Lower lobe of right lung (tissue), 2 donors: ENCODE data around the gene CAMKK1. TPM values are rescaled to one million over a fixed set of nuclear protein-coding genes. Genes with fewer than 3 reads are reported as not detected.

Experiments
- ATAC-seq, 2 donors: fragments of 200-7000 bp; cut with Tn5 transposase; one replicate each; pipeline ENCODE4 v1.9.1; 2020 to 2022; ENCODE audit warnings: mild to moderate bottlenecking in 2 of 2, moderate library complexity in 2 of 2
- DNase-seq: peaks from one replicate; pipeline ENCODE4 v3.0.0-alpha.2; 2020
- H3K27ac ChIP-seq: fragments of 200-600 bp; one replicate; pipeline ENCODE4 v1.8.0; 2022
- H3K27me3 ChIP-seq: fragments of 200-600 bp; one replicate; pipeline ENCODE4 v1.8.0; 2022; ENCODE audit warnings: low read depth
- H3K36me3 ChIP-seq: fragments of 200-600 bp; one replicate; pipeline ENCODE4 v1.8.0; 2022; ENCODE audit warnings: mild to moderate bottlenecking
- H3K4me1 ChIP-seq: fragments of 200-600 bp; one replicate; pipeline ENCODE4 v1.8.0; 2022
- H3K4me3 ChIP-seq: fragments of 200-600 bp; one replicate; pipeline ENCODE4 v1.8.0; 2022; ENCODE audit warnings: mild to moderate bottlenecking
- H3K9me3 ChIP-seq: fragments of 200-600 bp; one replicate; pipeline ENCODE4 v1.8.0; 2022
- intact Hi-C: fragments of 100-400 bp; cut with DNase I; formaldehyde crosslinking; loops from one replicate; pipeline ENCODE4 v1.11.0; 2022
- total RNA-seq: library from RNA; stranded (reverse); fragmentation: NEBNext Ultra II Directional; extraction: Animal tissue kit (Norgen Biotek cat#: 25700); gene quantifications from one replicate; pipeline ENCODE4 v1.2.1, GENCODE V29; 2021
- TF ChIP-seq, protein P1 (sequence below): fragments of 200-600 bp; IDR thresholded peaks from one replicate; pipeline ENCODE4 v1.8.0; 2022; ENCODE audit warnings: antibody characterized with exemption, mild to moderate bottlenecking
- donor health status: DM: no; HTN: yes; CAD: no; lungs with severe emphysema.

The CAMKK1 gene
- total RNA-seq, 1 donor from 2014 or later = 9.7 TPM

DNA sequence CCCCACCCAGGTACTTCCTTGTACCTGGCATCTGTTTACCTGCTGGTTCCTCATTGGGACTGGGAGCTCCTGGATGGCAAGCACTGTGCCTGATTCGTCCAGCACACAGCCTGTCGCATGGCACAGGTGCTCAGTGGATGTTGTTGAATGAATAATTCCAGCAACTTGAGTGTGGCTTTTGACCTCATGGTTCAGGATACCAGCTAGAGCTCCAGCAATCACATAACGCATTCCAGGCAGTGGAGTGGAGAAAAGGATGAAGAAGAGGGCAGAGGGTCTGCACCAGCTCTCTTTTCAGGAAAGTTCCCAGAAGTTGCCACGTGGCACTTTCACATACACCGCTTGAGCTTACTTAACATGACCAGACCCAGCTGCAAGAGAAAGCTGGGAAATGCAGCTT, 1.3 kb upstream of the CAMKK1 start:
- H3K4me1 ChIP-seq = peaks cover 56% of the 10 kb centered on the region

DNA sequence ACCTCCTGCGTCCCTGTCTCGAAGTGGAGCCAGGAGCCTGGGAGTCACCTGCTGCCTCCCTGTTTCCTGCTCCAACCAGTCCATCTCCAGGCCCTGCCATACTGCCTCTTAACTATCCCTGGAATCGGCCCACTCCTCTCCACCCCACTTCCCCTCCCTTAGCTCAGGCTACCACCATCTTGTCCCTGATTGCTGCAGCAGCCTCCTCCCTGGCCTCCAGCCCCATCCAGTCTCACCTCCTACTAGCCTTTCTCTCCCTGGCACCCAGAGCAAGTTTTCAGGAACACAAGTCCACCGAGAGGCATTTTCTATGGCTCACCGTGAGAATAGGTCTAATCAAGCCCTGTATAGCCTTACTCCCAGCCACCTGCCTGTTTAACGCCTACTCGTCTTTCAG, 865 bp upstream of the CAMKK1 start:
- ATAC-seq (no peak), DNase-seq (no peak)
- TF ChIP-seq, protein P1, sequence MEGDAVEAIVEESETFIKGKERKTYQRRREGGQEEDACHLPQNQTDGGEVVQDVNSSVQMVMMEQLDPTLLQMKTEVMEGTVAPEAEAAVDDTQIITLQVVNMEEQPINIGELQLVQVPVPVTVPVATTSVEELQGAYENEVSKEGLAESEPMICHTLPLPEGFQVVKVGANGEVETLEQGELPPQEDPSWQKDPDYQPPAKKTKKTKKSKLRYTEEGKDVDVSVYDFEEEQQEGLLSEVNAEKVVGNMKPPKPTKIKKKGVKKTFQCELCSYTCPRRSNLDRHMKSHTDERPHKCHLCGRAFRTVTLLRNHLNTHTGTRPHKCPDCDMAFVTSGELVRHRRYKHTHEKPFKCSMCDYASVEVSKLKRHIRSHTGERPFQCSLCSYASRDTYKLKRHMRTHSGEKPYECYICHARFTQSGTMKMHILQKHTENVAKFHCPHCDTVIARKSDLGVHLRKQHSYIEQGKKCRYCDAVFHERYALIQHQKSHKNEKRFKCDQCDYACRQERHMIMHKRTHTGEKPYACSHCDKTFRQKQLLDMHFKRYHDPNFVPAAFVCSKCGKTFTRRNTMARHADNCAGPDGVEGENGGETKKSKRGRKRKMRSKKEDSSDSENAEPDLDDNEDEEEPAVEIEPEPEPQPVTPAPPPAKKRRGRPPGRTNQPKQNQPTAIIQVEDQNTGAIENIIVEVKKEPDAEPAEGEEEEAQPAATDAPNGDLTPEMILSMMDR = no peak
- Histone ChIP-seq H3K4me1 (peaks cover 56% of the 10 kb centered on the region), H3K4me3 (peak overlapping the region; percentile 84), H3K36me3 (no peaks in the 10 kb centered on the region), H3K27ac (peak overlapping the region; percentile 85), H3K9me3 (no peaks in the 10 kb centered on the region), H3K27me3 (no peaks in the 10 kb centered on the region)
- intact Hi-C loops = no loop called here

More for the DNA sequence above, 1.3 kb upstream of the CAMKK1 start:
- Histone ChIP-seq H3K9me3 (no peaks in the 10 kb centered on the region), H3K36me3 (no peaks in the 10 kb centered on the region), H3K4me3 (peak overlapping the region; percentile 2), H3K27me3 (no peaks in the 10 kb centered on the region), H3K27ac (peak overlapping the region; percentile 85)
- TF ChIP-seq, protein P1 = no peak
- intact Hi-C loops = no loop called here
- ATAC-seq (no peak), DNase-seq (no peak)

GRCh38 chr17:3892095-3892998, 506 bp downstream of the CAMKK1 start:
- H3K9me3 ChIP-seq = no peaks in the 10 kb centered on the region
- peak overlapping the region; percentile 84 for H3K4me3 ChIP-seq
- no peaks in the 10 kb centered on the region for H3K27me3 ChIP-seq
- peak overlapping the region; percentile 80 for H3K27ac ChIP-seq
- intact Hi-C loops = no loop called here
- peaks cover 67% of the 10 kb centered on the region for H3K4me1 ChIP-seq
- ATAC-seq (peak; percentile 60 to 74), DNase-seq (peak; percentile 93)
- no peaks in the 10 kb centered on the region for H3K36me3 ChIP-seq
- TF ChIP-seq, protein P1 = no peak

GRCh38 chr17:3891626-3892094, 1.2 kb downstream of the CAMKK1 start:
- ATAC-seq (no peak), DNase-seq (no peak)
- Histone ChIP-seq H3K27ac (peak overlapping the region; percentile 80), H3K36me3 (no peaks in the 10 kb centered on the region), H3K27me3 (no peaks in the 10 kb centered on the region), H3K4me3 (peak overlapping the region; percentile 84), H3K4me1 (peaks cover 74% of the 10 kb centered on the region), H3K9me3 (no peaks in the 10 kb centered on the region)
- intact Hi-C loops = no loop called here
- TF ChIP-seq, protein P1 = no peak

DNA sequence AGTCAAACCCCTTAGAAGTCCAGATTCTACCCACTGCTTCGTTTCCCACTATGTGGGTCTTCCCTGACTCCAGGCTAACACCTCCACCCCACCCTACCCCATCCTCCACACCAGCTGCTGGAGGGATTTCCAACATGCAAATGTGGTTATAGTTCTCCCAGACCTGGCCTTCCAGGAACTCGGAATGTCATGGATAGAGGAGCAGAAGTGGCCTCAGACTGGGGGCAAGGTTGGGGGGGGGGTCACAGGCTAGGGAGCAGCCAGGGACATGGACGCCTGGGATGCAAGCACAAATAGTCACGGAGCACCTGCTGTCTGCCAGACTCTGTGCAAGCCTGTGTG, 2.0 kb downstream of the CAMKK1 start:
- Histone ChIP-seq H3K27me3 (no peaks in the 10 kb centered on the region), H3K4me1 (peaks cover 76% of the 10 kb centered on the region), H3K36me3 (no peaks in the 10 kb centered on the region), H3K27ac (no peak overlapping the region), H3K4me3 (no peak overlapping the region), H3K9me3 (no peaks in the 10 kb centered on the region)
- intact Hi-C loops = no loop called here
- TF ChIP-seq, protein P1 = no peak
- no peak for DNase-seq
- no peak for ATAC-seq
